NCI-H1417 treated with DMSO at 0.1 percent for 48 hours (cell line): ENCODE measurements around the gene ZNF48.

Experiments used
- DNase-seq: peaks from one replicate; lab custom pipeline; 2025; lab: John Stamatoyannopoulos, UW

The ZNF48 gene

GRCh38 chr16:30358990-30359870 lies 36.0 kb upstream of the ZNF48 start:
- DNase-seq, result no peak

GRCh38 chr16:30359871-30360170 lies 35.4 kb upstream of the ZNF48 start:
- DNase-seq, result no peak

- DNase-seq, result no peak
Observed at GRCh38 chr16:30361180-30361579, 34.0 kb upstream of the ZNF48 start.

GRCh38 chr16:30365200-30365599 lies 30.0 kb upstream of the ZNF48 start:
- no peak for DNase-seq

GRCh38 chr16:30366511-30366910 lies 28.7 kb upstream of the ZNF48 start:
- DNase-seq, result no peak

GRCh38 chr16:30367349-30368009 lies 27.7 kb upstream of the ZNF48 start:
- no peak for DNase-seq

- DNase-seq, result no peak
Observed at GRCh38 chr16:30368122-30368791, 27.0 kb upstream of the ZNF48 start.

GRCh38 chr16:30368792-30369090 lies 26.5 kb upstream of the ZNF48 start:
- no peak for DNase-seq

GRCh38 chr16:30369091-30369937 lies 25.9 kb upstream of the ZNF48 start:
- DNase-seq, result no peak

GRCh38 chr16:30369938-30370455 lies 25.2 kb upstream of the ZNF48 start:
- DNase-seq, result no peak

GRCh38 chr16:30370456-30371247 lies 24.6 kb upstream of the ZNF48 start, which contains the start of gene TBC1D10B:
Gene TBC1D10B (minus strand): TSS chr16:30370494. CDS start chr16:30370183, 311 bp downstream.
- DNase-seq, result peak; percentile 99

GRCh38 chr16:30371248-30371816 lies 23.9 kb upstream of the ZNF48 start:
- no peak for DNase-seq

GRCh38 chr16:30372038-30372712 lies 23.0 kb upstream of the ZNF48 start:
- DNase-seq, result no peak

- no peak for DNase-seq
Observed at GRCh38 chr16:30372725-30373124, 22.5 kb upstream of the ZNF48 start.

- no peak for DNase-seq
Observed at GRCh38 chr16:30374538-30374937, 20.7 kb upstream of the ZNF48 start, which contains the start of gene MYL11. Gene MYL11 (plus strand): TSS chr16:30374802. CDS start chr16:30374858, 56 bp downstream.

GRCh38 chr16:30375864-30376263 lies 19.4 kb upstream of the ZNF48 start:
- DNase-seq, result no peak

- no peak for DNase-seq
Observed at GRCh38 chr16:30376461-30376902, 18.7 kb upstream of the ZNF48 start.

GRCh38 chr16:30377050-30377811 lies 18.0 kb upstream of the ZNF48 start:
- DNase-seq, result no peak

- peak; percentile 63 for DNase-seq
Observed at GRCh38 chr16:30377812-30378235, 17.4 kb upstream of the ZNF48 start.
